PC-9 (cell line): Measurements from ENCODE around the gene DEFB132. TPM values are rescaled to one million over a fixed set of nuclear protein-coding genes. Genes with fewer than 3 reads are reported as not detected.

Experiments
- BruUV-seq: library from RNA; stranded (reverse); fragments of 400-500 nt; replicated peaks from 2 replicates; lab custom pipeline; 2021; lab: Mats Ljungman, UMichigan
- CTCF ChIA-PET: fragments of 300-600 bp; sonication (Branson Sonifier 250); formaldehyde crosslinking; loops from one replicate; lab custom pipeline; 2022; ENCODE audit warnings: antibody characterized with exemption; lab: Charles Lee
- POLR2A ChIA-PET: fragments of 300-600 bp; sonication (Branson Sonifier 250); formaldehyde crosslinking; loops from one replicate; lab custom pipeline; 2022; ENCODE audit warnings: antibody characterized with exemption; ENCODE audit not compliant: unreplicated experiment; lab: Charles Lee
- DNase-seq, 2 experiments: peaks; one replicate each; pipeline versions ENCODE4 v3.0.0 to v3.0.0-alpha.2; 2015 to 2022; ENCODE audit warnings: mixed read lengths in 1 of 2
- H2AFZ ChIP-seq: fragments of 200-600 bp; sonication (generic); 2 replicates; pipeline ENCODE4 v1.8.1; 2017; ENCODE audit warnings: antibody characterized with exemption
- H3F3A ChIP-seq: fragments of 200-600 bp; sonication (generic); 2 replicates; pipeline ENCODE4 v1.8.1; 2017; ENCODE audit warnings: antibody characterized with exemption, mild to moderate bottlenecking, low read depth; ENCODE audit not compliant: insufficient read depth
- H3K27ac ChIP-seq: fragments of 200-600 bp; sonication (generic); 2 replicates; pipeline ENCODE4 v1.6.1; 2016; ENCODE audit warnings: mixed run types
- H3K27me3 ChIP-seq: fragments of 200-600 bp; sonication (generic); 2 replicates; pipeline ENCODE4 v1.6.1; 2016; ENCODE audit warnings: low read depth, mixed run types; ENCODE audit not compliant: insufficient read depth
- H3K36me3 ChIP-seq: fragments of 200-600 bp; sonication (generic); 2 replicates; pipeline ENCODE4 v1.6.1; 2016; ENCODE audit warnings: low read depth, mixed run types
- H3K4me1 ChIP-seq: fragments of 200-600 bp; sonication (generic); replicated peaks from 2 replicates; pipeline ENCODE4 v1.6.1; 2016; ENCODE audit warnings: mixed run types; ENCODE audit not compliant: insufficient read depth
- H3K4me2 ChIP-seq: fragments of 200-600 bp; sonication (generic); 2 replicates; pipeline ENCODE4 v1.6.1; 2017; ENCODE audit warnings: mixed run types
- H3K4me3 ChIP-seq: fragments of 200-600 bp; sonication (generic); 2 replicates; pipeline ENCODE4 v1.6.1; 2016; ENCODE audit warnings: mixed run types
- H3K79me2 ChIP-seq: fragments of 200-600 bp; sonication (generic); 2 replicates; pipeline ENCODE4 v1.6.1; 2017; ENCODE audit warnings: low read depth, mixed run types
- H3K9me2 ChIP-seq: fragments of 200-600 bp; sonication (generic); 2 replicates; pipeline ENCODE4 v1.8.1; 2017; ENCODE audit warnings: mild to moderate bottlenecking; ENCODE audit not compliant: insufficient read depth
- H3K9me3 ChIP-seq: fragments of 200-600 bp; sonication (generic); 2 replicates; pipeline ENCODE4 v1.8.1; 2016; ENCODE audit warnings: low read depth; ENCODE audit not compliant: insufficient read depth
- H4K20me1 ChIP-seq: fragments of 200-600 bp; sonication (generic); 2 replicates; pipeline ENCODE4 v1.8.1; 2017; ENCODE audit not compliant: insufficient read depth
- CTCF ChIP-seq: fragments of 200-600 bp; sonication (generic); conservative IDR thresholded peaks from 2 replicates; pipeline ENCODE4 v1.6.1; 2017; ENCODE audit warnings: mixed run types, antibody characterized with exemption, mild to moderate bottlenecking, moderate library complexity
- EZH2 ChIP-seq: fragments of 200-600 bp; sonication (generic); IDR thresholded peaks from 2 replicates; pipeline ENCODE4 v1.8.0; 2017; ENCODE audit warnings: antibody characterized with exemption, low read depth
- intact Hi-C: fragments of 100-400 bp; cut with micrococcal nuclease; formaldehyde crosslinking; loops from one replicate; pipeline ENCODE4 v1.10.0; 2022; ENCODE audit not compliant: unreplicated experiment
- total RNA-seq: library from RNA; stranded (reverse); gene quantifications from 2 replicates; pipeline ENCODE4 v1.2.3, GENCODE V29; 2021

DEFB132 gene
- total RNA-seq, 1 experiment from 2014 or later = not detected

- peak; percentile 86 to 91 for DNase-seq
- BruUV-seq = no TSS peak
- peak within 1 kb of the TSS; percentile 81 for H3K27ac ChIP-seq
- H3K79me2 ChIP-seq = peaks cover 42% of the 10 kb centered on the region
- POLR2A ChIA-PET = interaction anchor here (1.1 kb wide), 1 partner anchor 28 kb away, joined by 4 read pairs; the partner anchor contains the start of gene SOX12
- TF ChIP-seq CTCF (no peak), EZH2 (no peak)
- H3K36me3 ChIP-seq = peaks cover 6% of the 10 kb centered on the region; the same call in 1 of the 2 replicates
- peak within 1 kb of the TSS; percentile 82 for H3K4me3 ChIP-seq
- peaks cover 27% of the 10 kb centered on the region for H3K4me1 ChIP-seq
- no peaks in the 10 kb centered on the region for H3K27me3 ChIP-seq
- intact Hi-C loops = loop anchor here (1.0 kb wide), 1 partner anchor 27 kb away; no protein-coding TSS in a partner anchor
- H2AFZ ChIP-seq = peak within 1 kb of the TSS; percentile 74
- peak within 1 kb of the TSS; percentile 87 for H3K4me2 ChIP-seq
- peaks cover 41% of the 10 kb centered on the region for H3F3A ChIP-seq
- H3K9me3 ChIP-seq = no peaks in the 10 kb centered on the region
- no peaks in the 10 kb centered on the region for H3K9me2 ChIP-seq
- peaks cover 28% of the 10 kb centered on the region for H4K20me1 ChIP-seq
- CTCF ChIA-PET = interaction anchor here (0.6 to 1.2 kb wide), 2 partner anchors 28 to 134 kb away, joined by 3 to 12 read pairs; partner anchors contain the start of gene SOX12
Observed at GRCh38 chr20:297098-297924, 39.8 kb downstream of the DEFB132 start, which contains the start of gene ZCCHC3. ZCCHC3 (plus strand) TSS chr20:297570; CDS start chr20:297587, 17 bp downstream.

- H3K4me2 ChIP-seq = peak overlapping the region; percentile 87
- H3K27ac ChIP-seq = peak overlapping the region; percentile 81
- H2AFZ ChIP-seq = peak overlapping the region; percentile 74; the same call in 1 of the 2 replicates
- peaks cover 28% of the 10 kb centered on the region for H4K20me1 ChIP-seq
- TF ChIP-seq EZH2 = no peak
- TF ChIP-seq CTCF = no peak
- peaks cover 45% of the 10 kb centered on the region for H3F3A ChIP-seq
- intact Hi-C loops = loop anchor here (1.0 kb wide), 2 partner anchors 8 to 26 kb away; partner anchors contain the start of gene C20orf96
- peaks cover 27% of the 10 kb centered on the region for H3K4me1 ChIP-seq
- POLR2A ChIA-PET = interaction anchor here (0.6 to 1.1 kb wide), 2 partner anchors 20 to 27 kb away, joined by 3 to 4 read pairs; partner anchors contain the start of gene SOX12
- H3K79me2 ChIP-seq = peaks cover 42% of the 10 kb centered on the region
- CTCF ChIA-PET = interaction anchor here (1.2 kb wide), 1 partner anchor 133 kb away, joined by 12 read pairs; no protein-coding TSS in a partner anchor
- no peaks in the 10 kb centered on the region for H3K9me3 ChIP-seq
- TSS peak; percentile 73 for BruUV-seq
- peak; percentile 57 to 65 for DNase-seq
- peak overlapping the region; percentile 82 for H3K4me3 ChIP-seq
- H3K36me3 ChIP-seq = peaks cover 6% of the 10 kb centered on the region; the same call in 1 of the 2 replicates
- H3K27me3 ChIP-seq = no peaks in the 10 kb centered on the region
- no peaks in the 10 kb centered on the region for H3K9me2 ChIP-seq
Observed at GRCh38 chr20:297925-298775, 40.6 kb downstream of the DEFB132 start.
